ENCODE results near the gene FNBP1L.

Gene FNBP1L

DNA sequence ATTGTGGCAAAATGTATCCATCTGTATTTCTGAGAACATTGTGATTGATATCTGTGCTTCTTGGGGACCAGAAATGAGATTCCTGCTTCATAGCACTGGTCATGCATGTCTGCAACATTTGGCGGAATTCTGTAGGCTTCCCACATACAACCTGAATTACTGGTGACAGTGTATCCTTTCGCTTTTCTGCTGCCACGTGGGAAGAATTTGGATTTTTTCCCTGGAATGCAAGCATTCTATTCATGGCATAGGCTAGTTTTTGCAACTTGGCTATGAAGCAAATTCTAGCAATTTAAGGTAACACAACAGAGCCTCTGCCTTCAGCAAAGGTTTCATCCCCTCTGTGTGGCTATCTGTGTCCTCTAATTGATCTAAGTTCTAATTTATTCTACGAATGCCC lies 147.8 kb downstream of the FNBP1L start:
- DNase-seq, result no peak

DNA sequence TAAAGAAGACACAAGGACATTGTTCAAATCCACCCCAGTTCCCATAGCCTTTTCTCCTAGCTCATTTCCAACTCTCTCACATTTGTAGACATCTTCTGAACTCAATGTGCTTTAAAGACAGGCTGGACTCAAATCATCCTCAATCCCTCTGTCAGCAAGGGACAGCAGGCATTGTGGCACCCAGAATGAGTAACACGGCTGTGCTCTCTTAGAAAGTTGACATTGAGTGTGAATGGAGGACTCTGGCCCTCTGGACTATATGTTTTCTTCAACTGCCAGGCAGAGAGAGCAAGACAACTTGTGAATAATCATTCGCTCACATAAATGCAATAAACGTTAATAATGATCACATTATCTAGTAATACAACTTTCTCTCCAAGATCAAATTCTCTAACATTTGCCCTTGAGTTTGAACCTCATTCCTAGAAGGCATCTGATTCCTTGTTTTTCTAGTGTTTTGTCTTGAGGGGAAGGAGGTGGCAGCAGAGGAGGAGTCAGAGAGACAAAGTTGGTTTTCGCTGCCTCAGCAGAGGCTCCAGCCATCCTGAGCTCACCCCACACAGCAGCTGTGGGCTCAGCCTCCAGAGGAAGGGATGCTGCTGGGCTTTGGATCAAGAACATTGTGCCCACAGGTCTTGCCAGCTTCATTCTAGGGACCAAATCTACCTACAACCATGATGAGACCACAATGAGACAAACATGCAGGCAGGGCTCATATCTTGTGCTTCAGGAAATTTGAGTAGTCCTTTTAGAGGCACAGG lies 148.6 kb downstream of the FNBP1L start:
- no peak for DNase-seq

DNA sequence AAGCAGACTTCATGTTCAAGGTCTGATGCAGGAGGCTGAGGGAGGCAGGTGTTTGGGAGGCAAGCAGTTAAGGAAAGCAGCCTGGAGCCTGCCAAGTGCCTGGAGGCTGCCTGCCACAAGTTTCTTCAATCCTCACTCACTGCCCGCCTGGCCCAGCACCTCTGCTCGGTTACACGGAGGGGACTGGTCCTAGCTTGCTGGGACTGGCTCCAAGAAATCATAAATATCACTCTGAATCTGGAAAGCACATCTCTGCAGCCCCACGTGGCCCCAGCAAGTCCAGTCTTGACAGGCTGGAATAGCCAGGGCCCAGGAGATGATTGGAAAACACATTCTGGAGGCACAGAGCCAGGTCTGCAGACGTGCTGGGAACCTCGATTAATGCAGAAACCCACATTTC lies 149.8 kb downstream of the FNBP1L start:
- peak; percentile 88 for DNase-seq

DNA sequence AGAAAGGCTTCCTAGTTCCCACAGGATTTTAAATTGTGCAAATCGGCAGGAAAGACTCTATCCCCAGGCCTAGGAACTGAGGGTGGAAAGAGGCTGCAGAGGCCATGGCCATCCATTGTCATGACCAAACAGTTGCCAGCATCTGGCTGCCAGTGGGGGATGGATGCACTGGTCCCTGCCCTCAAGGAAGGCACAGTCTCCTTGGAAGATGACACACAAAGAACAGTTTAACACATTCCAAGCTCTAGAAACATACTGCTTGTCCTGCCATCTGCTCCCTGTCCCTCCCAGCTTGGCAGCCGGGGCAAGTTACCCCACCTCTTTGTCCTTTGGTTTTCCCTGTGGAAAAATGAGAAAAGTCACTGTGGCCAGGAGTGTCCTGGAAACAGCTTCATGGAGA lies 150.5 kb downstream of the FNBP1L start:
- DNase-seq, result no peak

DNA sequence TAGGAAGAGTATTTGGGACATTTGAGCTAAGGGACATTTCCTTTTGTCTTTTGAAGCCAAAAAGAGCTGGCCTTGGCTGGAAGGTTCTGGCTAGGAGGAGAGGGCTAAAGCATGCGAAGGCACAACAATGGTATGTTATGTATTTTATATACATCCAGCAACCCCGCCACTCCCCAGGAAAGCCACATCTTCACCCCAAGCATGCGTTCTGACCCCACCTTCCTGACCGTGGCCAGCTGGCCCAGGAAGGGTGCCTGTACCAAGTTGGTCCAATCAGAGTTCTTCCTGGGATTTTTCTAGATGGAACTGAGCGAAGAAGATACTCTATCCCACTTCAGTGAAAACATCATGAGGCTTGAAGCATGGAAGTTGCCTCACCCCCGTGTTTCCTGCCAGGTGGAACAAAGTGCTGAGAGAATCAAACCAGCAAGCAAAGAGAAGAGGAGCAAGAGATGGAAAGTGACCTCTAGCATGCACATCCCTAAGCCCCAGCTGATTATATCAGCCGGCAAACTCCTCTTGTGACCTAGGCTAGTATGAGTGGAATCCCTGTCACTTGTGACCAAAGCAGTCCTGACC lies 151.0 kb downstream of the FNBP1L start:
- DNase-seq, result peak; percentile 14

DNA sequence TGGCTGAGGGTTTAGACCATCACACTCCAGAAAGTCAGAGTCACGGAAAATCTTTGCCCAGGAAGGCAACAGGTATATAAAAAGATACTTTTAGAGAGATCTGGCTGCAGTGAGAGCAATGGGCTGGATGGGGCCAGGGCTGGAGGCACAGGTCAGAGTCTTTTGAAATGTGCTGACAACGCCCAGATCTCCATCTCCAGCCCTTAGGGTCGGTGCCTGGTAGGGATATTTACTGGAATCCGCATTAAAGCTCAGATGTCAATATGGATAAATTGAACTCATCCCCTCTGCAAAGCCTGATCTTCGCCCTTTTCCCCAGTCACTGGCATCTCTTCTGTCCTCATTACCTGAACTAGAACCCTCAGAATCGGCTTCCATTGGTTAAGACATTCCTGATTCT lies 151.6 kb downstream of the FNBP1L start:
- no peak for DNase-seq

DNA sequence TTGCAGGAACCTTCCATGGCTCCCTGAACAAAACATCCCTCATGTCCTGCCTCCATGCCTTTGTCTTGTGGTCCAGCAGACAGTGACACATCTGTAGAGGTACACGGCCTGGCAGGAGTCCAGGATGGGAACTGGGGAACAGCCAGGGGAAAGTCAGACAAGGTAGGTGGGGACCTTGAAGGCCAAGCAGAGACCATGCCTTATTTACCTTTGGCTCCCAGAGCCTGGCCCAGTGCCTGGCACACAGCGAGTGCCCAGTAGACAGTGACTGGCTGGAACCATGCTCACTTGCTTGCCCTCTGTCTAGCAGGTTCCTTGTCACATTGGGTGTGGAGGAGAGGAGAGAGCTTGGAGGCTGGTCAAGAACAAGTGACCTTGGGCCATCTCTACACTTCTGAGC lies 152.7 kb downstream of the FNBP1L start:
- no peak for DNase-seq

DNA sequence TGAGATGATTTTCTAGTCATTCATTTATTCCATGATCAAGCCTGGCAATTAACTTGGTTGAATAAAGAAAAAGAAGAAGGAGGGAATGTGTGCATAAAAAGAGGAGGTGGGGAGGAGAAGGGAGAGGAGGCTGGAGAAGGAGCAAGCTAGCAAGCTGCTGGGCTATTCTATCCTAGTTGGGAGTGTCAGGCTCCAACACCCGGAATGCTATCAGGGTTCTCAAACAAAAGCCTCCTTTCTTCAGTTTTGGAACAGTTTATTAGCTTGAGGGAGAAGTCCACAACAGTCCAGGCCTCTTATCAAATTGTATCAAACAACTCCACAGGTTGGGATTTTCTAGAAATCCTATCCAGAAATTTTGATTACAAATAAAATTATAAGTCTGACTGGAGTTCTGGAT lies 153.8 kb downstream of the FNBP1L start:
- DNase-seq, result no peak

DNA sequence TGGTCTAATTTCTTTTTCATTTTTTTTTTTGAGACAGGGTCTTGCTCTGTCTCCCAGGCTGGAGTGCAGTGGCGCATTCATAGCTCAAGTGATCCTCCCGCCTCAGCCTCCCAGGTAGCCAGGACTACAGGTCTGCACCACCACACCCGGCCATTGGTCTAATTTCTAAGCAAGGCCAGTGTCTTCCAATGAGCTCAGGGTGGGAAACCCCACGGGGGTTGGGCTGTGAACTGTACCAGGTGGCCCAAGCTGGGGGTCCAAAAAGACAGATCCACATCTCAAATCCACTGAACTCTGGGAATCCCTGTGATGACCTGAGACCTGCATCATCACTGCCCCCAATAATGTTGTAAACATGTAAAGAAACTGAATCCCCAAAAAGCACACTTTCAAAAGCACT lies 154.2 kb downstream of the FNBP1L start:
- DNase-seq, result no peak

DNA sequence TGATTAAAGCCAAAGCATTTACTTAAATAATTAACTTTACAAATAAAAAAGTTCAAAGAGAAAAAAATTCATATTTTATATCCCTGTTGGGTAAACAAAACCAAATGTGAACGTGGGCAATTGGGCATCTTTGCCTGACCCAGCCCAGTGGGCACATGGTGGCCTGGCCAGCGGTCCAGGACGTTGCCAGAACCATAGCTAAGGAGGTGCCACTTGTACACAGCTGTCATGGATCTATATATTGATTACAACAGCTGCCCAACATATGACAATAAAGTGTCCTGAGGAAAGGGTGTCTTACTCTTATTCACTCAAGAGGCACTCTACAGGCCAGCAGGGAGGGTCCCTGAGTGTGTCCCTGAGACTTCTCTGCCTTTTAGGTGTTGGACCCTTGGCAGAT lies 155.2 kb downstream of the FNBP1L start:
- DNase-seq, result no peak

DNA sequence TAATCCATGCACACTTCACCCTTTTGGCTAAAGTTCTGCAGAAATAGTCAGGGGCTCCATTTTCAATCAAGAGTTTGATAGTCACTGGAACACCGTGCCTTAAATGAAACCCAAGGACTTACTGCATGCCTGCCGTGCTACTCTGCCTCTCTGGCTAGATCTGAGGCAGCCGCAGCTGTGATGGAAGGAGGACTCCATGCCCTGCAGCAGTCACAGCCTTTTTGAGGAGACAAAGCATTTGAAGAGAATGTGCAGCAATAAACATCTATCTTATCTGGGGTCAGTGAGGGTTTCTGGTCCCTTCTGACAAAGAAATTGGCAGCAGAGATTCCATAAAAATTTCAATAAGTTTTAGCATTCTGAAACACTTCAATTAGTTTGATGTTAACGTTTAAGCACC lies 155.7 kb downstream of the FNBP1L start:
- DNase-seq, result no peak
